ENCODE measurements around the gene B3GALT4. TPM values are rescaled to one million over a fixed set of nuclear protein-coding genes. Genes with fewer than 3 reads are reported as not detected.

B3GALT4 gene, protein sequence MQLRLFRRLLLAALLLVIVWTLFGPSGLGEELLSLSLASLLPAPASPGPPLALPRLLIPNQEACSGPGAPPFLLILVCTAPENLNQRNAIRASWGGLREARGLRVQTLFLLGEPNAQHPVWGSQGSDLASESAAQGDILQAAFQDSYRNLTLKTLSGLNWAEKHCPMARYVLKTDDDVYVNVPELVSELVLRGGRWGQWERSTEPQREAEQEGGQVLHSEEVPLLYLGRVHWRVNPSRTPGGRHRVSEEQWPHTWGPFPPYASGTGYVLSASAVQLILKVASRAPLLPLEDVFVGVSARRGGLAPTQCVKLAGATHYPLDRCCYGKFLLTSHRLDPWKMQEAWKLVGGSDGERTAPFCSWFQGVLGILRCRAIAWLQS
- 0.37 and 0.58 TPM in 2 replicates for total RNA-seq (2022)
- Bru-seq, nascent RNA: percentile 35 among the genes with signal in this experiment
- percentile 23 among the genes with signal in this experiment for BruChase-seq, experiment 1, labeled RNA remaining after a 6-hour chase
- percentile 26 among the genes with signal in this experiment for BruChase-seq, experiment 2, labeled RNA remaining after a 2-hour chase
- long read RNA-seq: 0 reads

DNA sequence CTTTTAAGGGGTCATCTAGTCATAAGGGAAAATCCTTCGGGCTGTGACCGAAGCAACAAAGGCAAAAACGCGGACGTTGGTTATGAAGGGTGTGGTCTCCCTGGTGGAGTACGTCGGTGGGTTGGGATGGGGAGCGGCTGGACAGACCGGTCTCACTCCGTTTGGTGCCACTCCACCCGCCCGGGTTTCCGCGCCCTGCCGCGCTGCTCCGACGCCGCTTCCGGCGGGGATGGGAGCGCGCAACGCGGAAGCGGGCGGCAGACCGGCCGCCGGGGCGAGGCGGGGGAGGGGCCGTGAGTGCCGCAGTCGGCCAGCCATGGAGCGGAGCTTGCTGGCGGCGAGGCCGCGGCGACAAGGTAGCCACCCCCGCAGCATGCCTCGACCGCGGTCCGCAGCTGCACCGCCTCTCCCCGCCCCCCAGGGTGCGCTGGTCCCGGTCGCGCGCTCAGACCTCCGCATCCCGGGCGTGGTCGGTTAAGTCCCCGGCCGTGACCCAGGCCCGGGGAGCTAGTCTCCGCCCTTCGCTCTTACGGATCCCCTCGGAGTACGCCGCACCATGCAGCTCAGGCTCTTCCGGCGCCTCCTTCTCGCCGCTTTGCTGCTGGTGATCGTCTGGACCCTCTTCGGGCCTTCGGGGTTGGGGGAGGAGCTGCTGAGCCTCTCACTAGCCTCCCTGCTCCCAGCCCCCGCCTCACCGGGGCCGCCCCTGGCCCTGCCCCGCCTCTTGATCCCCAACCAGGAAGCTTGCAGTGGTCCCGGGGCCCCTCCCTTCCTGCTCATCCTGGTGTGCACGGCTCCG is at the start of gene B3GALT4:
Gene B3GALT4 (plus strand): TSS at position 260 of the 799 bp plus-strand sequence. CDS start 297 bp downstream, at position 557.
- peak; percentile 72 for DNase-seq (ENCODE audit: unreplicated experiment)
- CTCF ChIA-PET: interaction anchor here (0.7 to 2.9 kb wide), 8 partner anchors 10 to 1098 kb away, joined by 3 to 18 read pairs (median 4); partner anchors contain the start of genes PFDN6 and WDR46
- BruUV-seq (replicated peaks): no TSS peak
- Mint-ChIP-seq H3K27me3 (ENCODE audit: insufficient read depth, unreplicated experiment) (no peaks in the 10 kb centered on the region), H3K27ac (ENCODE audit: low read depth, unreplicated experiment) (peak within 1 kb of the TSS; percentile 80), H3K36me3 (ENCODE audit: insufficient read depth, unreplicated experiment) (peaks cover 67% of the 10 kb centered on the region), H3K4me1 (ENCODE audit: insufficient read depth, unreplicated experiment) (peaks cover 30% of the 10 kb centered on the region), H3K9me3 (ENCODE audit: unreplicated experiment) (no peaks in the 10 kb centered on the region), H3K4me3 (ENCODE audit: unreplicated experiment) (peak within 1 kb of the TSS; percentile 99)
- TF ChIP-seq, protein P1, sequence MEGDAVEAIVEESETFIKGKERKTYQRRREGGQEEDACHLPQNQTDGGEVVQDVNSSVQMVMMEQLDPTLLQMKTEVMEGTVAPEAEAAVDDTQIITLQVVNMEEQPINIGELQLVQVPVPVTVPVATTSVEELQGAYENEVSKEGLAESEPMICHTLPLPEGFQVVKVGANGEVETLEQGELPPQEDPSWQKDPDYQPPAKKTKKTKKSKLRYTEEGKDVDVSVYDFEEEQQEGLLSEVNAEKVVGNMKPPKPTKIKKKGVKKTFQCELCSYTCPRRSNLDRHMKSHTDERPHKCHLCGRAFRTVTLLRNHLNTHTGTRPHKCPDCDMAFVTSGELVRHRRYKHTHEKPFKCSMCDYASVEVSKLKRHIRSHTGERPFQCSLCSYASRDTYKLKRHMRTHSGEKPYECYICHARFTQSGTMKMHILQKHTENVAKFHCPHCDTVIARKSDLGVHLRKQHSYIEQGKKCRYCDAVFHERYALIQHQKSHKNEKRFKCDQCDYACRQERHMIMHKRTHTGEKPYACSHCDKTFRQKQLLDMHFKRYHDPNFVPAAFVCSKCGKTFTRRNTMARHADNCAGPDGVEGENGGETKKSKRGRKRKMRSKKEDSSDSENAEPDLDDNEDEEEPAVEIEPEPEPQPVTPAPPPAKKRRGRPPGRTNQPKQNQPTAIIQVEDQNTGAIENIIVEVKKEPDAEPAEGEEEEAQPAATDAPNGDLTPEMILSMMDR (IDR thresholded peaks at IDR 0.05; ENCODE audit: unreplicated experiment): peak; percentile 52
- intact Hi-C loops (cut with micrococcal nuclease): no loop called here
- POLR2A ChIA-PET: interaction anchor here (0.6 to 5.6 kb wide), 20 partner anchors 12 to 1625 kb away, joined by 3 to 73 read pairs (median 5); partner anchors contain the start of genes MSH5, PFDN6, RGL2 and RING1

DNA sequence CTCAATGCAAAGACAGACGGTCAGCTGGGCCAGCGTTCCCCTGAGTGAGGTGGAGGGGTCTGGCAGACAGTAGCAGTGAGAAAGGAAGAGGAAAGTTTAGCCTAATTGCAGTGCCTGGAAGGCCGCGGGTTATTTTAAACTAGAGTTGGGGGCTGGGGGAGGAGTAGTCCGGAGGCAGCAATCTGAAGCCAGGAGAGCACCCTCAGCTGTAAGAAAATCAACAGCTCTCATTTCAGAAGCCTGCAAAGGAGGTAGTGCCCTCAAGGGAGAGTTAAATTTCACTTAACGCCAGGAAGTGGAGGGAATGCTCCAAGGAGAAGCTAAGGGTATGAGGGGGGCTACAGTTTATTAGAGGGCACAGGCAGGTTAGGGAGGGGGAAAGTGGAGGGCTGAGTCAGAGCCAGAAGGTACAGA is 41.7 kb upstream of the B3GALT4 start:
- CTCF ChIA-PET: interaction anchor here (0.7 to 1.5 kb wide), 5 partner anchors 9 to 250 kb away, joined by 3 to 5 read pairs (median 4); no protein-coding TSS in a partner anchor
- Mint-ChIP-seq H3K27me3 (ENCODE audit: insufficient read depth, unreplicated experiment) (peaks cover 61% of the 10 kb centered on the region), H3K27ac (ENCODE audit: low read depth, unreplicated experiment) (no peak overlapping the region), H3K4me1 (ENCODE audit: insufficient read depth, unreplicated experiment) (no peaks in the 10 kb centered on the region), H3K9me3 (ENCODE audit: unreplicated experiment) (no peaks in the 10 kb centered on the region), H3K4me3 (ENCODE audit: unreplicated experiment) (no peak overlapping the region), H3K36me3 (ENCODE audit: insufficient read depth, unreplicated experiment) (no peaks in the 10 kb centered on the region)
- intact Hi-C loops (cut with micrococcal nuclease): no loop called here
- DNase-seq (ENCODE audit: unreplicated experiment): no peak
- no TSS peak for BruUV-seq (replicated peaks)
- TF ChIP-seq, protein P1 (IDR thresholded peaks at IDR 0.05; ENCODE audit: unreplicated experiment): no peak
- POLR2A ChIA-PET: no interaction called here

DNA sequence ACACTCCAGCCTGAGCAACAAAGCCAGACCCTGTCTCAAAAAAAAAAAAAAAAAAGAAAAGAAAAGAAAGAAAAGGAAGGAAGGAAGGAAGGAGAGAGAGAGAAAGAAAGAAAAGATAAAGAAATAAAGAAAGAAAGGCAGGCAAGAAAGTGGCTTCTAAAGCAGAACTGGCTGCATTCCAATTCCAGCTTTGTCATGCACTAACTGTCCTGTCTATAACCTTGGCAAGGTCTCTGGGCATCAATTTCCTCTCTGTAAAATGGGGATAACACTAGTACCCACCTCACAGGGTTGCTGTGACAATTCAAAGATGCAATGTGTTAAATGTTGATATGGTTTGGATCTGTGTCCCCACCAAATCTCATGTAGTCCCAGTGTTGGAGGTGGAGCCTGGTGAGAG is 40.6 kb upstream of the B3GALT4 start:
- BruUV-seq (replicated peaks): no TSS peak
- Mint-ChIP-seq H3K27ac (ENCODE audit: low read depth, unreplicated experiment) (no peak overlapping the region), H3K4me3 (ENCODE audit: unreplicated experiment) (no peak overlapping the region), H3K36me3 (ENCODE audit: insufficient read depth, unreplicated experiment) (no peaks in the 10 kb centered on the region), H3K4me1 (ENCODE audit: insufficient read depth, unreplicated experiment) (no peaks in the 10 kb centered on the region), H3K9me3 (ENCODE audit: unreplicated experiment) (no peaks in the 10 kb centered on the region), H3K27me3 (ENCODE audit: insufficient read depth, unreplicated experiment) (peaks cover 59% of the 10 kb centered on the region)
- ChIA-PET CTCF (interaction anchor here (0.6 to 1.5 kb wide), 4 partner anchors 8 to 87 kb away, joined by 3 to 5 read pairs (median 4); no protein-coding TSS in a partner anchor), POLR2A (no interaction called here)
- TF ChIP-seq, protein P1 (IDR thresholded peaks at IDR 0.05; ENCODE audit: unreplicated experiment): no peak
- intact Hi-C loops (cut with micrococcal nuclease): no loop called here
- DNase-seq (ENCODE audit: unreplicated experiment): no peak

Data from MCF 10A (cell line).